Neutrophil (primary cell): ENCODE results near the gene PHC2.

Experiments used
- H3K27ac ChIP-seq: fragments of 200-600 bp; sonication (generic); 2 replicates; pipeline ENCODE4 v1.5.1; 2016; ENCODE audit warnings: mild to moderate bottlenecking, moderate library complexity
- H3K27me3 ChIP-seq: fragments of 200-600 bp; sonication (generic); 2 replicates; pipeline ENCODE4 v1.6.0; 2016; ENCODE audit warnings: mild to moderate bottlenecking
- H3K36me3 ChIP-seq: fragments of 200-600 bp; sonication (generic); 2 replicates; pipeline ENCODE4 v1.5.1; 2017
- H3K4me1 ChIP-seq, 2 experiments: fragments of 200-600 bp in 1 of 2; sonication (generic) in 1 of 2; 1 replicate in 1 of 2; 2 replicates in 1 of 2; pipeline versions ENCODE4 v1.5.1 to v1.6.1; 2013 to 2016; ENCODE audit warnings: low read depth in 1 of 2, low read length in 1 of 2, mild to moderate bottlenecking in 1 of 2, moderate library complexity in 1 of 2; ENCODE audit not compliant: control insufficient read depth in 1 of 2, insufficient read depth in 1 of 2
- H3K4me3 ChIP-seq, 2 experiments: fragments of 200-600 bp in 1 of 2; sonication (generic) in 1 of 2; 1 replicate in 1 of 2; 2 replicates in 1 of 2; pipeline ENCODE4 v1.5.1; 2013 to 2016; ENCODE audit warnings: low read depth in 1 of 2, low read length in 1 of 2, mild to moderate bottlenecking in 1 of 2, moderate library complexity in 1 of 2
- H3K9me3 ChIP-seq: fragments of 200-600 bp; sonication (generic); 2 replicates; pipeline ENCODE4 v1.5.1; 2016
- TF ChIP-seq, protein P1 (sequence below): fragments of 200-600 bp; sonication (generic); IDR thresholded peaks from 2 replicates; pipeline ENCODE4 v1.5.1; 2016; ENCODE audit warnings: antibody characterized with exemption

Gene PHC2

DNA sequence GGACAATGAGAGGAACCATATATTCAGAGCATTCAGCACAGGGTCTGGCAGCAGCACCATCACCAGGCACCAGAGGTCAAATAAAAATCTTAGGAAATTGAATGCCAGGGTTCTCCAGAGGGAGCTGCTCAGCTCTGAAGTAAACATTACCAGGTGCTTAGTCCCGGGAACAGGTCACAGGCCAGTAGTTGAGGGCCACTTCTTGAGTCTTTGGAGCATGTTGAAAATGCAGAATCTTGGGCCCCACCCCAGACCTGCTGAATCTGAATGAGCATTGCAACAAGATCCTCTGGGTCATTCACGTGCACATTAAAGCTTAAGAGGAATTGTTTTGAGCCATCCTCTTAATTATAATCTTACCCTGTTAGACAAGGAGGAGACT, 33.8 kb downstream of the PHC2 start:
- Histone ChIP-seq H3K9me3 (no peaks in the 10 kb centered on the region), H3K36me3 (no peaks in the 10 kb centered on the region), H3K4me1 (peaks cover 0 to 5% of the 10 kb centered on the region in 2 experiments), H3K27me3 (peaks cover 4% of the 10 kb centered on the region), H3K27ac (no peak overlapping the region), H3K4me3 (no peak overlapping the region)
- TF ChIP-seq, protein P1, sequence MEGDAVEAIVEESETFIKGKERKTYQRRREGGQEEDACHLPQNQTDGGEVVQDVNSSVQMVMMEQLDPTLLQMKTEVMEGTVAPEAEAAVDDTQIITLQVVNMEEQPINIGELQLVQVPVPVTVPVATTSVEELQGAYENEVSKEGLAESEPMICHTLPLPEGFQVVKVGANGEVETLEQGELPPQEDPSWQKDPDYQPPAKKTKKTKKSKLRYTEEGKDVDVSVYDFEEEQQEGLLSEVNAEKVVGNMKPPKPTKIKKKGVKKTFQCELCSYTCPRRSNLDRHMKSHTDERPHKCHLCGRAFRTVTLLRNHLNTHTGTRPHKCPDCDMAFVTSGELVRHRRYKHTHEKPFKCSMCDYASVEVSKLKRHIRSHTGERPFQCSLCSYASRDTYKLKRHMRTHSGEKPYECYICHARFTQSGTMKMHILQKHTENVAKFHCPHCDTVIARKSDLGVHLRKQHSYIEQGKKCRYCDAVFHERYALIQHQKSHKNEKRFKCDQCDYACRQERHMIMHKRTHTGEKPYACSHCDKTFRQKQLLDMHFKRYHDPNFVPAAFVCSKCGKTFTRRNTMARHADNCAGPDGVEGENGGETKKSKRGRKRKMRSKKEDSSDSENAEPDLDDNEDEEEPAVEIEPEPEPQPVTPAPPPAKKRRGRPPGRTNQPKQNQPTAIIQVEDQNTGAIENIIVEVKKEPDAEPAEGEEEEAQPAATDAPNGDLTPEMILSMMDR: no peak

DNA sequence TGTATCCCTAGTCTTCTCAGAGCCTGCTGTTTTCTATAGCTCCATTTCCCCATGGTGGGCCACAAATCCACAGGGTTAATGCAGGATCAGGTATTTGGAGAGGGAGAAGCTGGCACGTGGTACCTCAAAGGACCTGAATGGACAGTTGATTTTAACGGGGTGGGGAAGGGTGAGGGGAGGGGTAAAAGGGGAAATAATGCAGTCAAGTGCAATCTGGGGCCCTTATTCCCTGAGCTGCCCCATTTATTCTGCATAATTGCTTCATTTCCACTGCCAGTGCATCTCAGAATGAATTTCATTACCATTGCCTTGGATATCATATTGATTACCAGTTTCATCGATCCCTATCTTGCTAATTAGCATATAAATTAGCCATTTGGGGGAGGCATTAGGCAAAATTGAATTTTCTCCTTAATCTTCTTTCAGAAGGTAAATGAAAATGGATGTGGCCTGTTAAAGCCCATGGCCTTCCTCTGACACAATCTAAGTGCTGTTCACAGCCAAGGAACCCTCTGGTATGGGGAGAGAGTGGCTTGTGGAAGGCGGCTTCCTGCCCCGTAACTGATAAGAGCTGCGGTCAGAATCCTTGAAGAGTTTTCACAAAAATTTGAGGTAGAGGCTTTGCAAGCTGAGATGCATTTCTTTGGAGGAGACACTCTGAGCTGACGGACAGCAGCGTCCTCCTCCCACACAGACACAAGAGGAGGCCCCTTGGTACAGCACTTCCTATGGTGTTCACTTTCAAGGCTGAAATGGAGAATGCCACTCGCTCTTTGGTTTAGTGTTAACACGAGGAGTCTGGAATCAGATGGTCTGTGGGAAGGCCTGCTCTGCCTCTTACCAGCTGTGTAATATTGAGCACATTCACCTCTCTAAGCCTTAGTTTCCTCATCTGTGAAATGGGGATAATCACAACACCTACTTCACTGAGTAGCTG, 34.4 kb downstream of the PHC2 start:
- peaks cover 4% of the 10 kb centered on the region for H3K27me3 ChIP-seq
- H3K9me3 ChIP-seq: no peaks in the 10 kb centered on the region
- no peaks in the 10 kb centered on the region for H3K36me3 ChIP-seq
- TF ChIP-seq, protein P1: no peak
- H3K4me1 ChIP-seq: peaks cover 0 to 5% of the 10 kb centered on the region in 2 experiments
- H3K27ac ChIP-seq: no peak overlapping the region
- no peak overlapping the region for H3K4me3 ChIP-seq

DNA sequence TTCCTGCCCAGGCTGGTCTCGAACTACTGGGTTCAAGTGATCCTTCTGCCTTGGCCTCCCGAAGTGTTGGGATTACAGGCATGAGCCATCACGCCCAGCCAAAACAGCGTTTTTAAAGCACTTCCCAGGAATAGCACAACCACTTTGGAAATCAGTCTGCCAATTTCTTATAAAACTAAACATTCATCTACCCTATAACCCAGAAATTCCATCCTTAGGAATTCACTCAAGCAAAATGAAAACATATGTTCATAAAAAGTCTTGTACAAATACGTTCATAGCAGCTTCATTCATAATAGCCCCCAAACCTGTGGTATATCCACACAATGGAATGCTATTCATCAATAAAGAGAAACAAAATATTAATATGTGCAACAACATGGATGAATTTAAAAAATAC, 36.1 kb downstream of the PHC2 start:
- Histone ChIP-seq H3K27ac (no peak overlapping the region), H3K4me1 (peaks cover 0 to 5% of the 10 kb centered on the region in 2 experiments), H3K36me3 (no peaks in the 10 kb centered on the region), H3K9me3 (no peaks in the 10 kb centered on the region), H3K4me3 (no peak overlapping the region), H3K27me3 (peaks cover 4% of the 10 kb centered on the region)
- TF ChIP-seq, protein P1: no peak

DNA sequence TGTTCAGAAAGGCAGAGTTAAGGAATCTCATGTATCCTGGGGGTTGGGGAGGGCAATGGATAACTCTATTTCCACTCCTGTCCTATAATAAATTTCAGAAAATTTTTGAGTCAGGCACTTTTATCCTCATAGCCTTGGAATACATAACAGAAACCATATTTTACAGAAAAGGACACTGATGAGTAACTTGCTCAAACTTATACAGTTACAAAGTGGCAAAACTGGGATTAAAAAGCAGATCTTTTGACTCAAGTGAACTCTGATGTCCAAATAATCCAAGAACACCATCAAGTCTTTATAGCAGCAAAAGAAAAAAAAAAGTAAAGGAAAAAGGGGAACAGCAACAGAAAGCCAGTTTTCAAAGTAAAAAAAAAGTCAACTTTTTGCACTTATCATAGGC, 36.9 kb downstream of the PHC2 start:
- Histone ChIP-seq H3K27me3 (peaks cover 4% of the 10 kb centered on the region), H3K27ac (no peak overlapping the region), H3K4me3 (no peak overlapping the region), H3K4me1 (peaks cover 0 to 5% of the 10 kb centered on the region in 2 experiments), H3K9me3 (no peaks in the 10 kb centered on the region), H3K36me3 (no peaks in the 10 kb centered on the region)
- TF ChIP-seq, protein P1: no peak

DNA sequence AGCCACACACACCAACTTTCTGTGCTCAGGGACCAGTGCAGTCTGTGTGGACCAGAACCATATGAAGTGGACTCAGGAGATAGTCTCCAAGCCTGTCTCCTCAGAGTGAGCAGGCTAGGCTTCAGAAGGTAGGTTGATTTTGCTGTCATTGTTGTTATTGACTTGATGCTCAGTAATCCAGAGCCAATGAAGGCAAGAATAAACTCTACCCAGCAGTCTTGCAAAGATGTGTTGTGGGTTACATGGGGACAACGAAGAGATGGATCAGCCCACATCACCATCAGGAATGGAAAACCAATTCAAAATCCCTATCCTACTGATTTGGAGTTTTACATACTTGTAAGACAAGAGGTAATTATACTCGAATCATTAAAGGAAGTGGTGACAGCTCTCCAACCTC, 37.4 kb downstream of the PHC2 start:
- Histone ChIP-seq H3K4me1 (peaks cover 0 to 5% of the 10 kb centered on the region in 2 experiments), H3K27ac (no peak overlapping the region), H3K9me3 (no peaks in the 10 kb centered on the region), H3K36me3 (no peaks in the 10 kb centered on the region), H3K27me3 (peaks cover 4% of the 10 kb centered on the region), H3K4me3 (no peak overlapping the region)
- TF ChIP-seq, protein P1: no peak
